GM18526 (cell line): ENCODE results near the gene MPZL2.

Source experiments
- POLR2A ChIP-seq: IDR thresholded peaks from 3 replicates; pipeline ENCODE4 v1.6.1; 2011; ENCODE audit not compliant: insufficient read length; ENCODE audit errors: extremely low read depth

Gene MPZL2

DNA sequence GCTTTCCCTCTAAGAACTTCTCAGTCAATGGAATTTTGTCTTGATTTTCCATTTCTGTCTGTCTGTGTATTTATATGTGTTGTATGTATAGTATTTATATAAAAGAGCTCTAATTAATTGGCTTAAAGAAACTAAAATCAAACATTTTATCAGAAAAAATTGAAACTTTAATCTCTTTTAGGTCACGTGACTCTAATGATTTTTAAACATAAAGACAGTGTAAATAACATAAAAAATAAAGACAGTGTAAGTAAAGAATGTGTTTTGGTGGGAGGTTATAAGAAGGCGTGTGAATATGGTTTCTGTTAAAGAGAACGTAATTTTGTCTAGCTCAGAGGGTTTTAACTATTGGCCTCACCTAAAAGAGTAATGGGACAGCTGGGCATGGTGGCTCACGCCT is 41.7 kb downstream of the MPZL2 start:
- no peak for TF ChIP-seq POLR2A

DNA sequence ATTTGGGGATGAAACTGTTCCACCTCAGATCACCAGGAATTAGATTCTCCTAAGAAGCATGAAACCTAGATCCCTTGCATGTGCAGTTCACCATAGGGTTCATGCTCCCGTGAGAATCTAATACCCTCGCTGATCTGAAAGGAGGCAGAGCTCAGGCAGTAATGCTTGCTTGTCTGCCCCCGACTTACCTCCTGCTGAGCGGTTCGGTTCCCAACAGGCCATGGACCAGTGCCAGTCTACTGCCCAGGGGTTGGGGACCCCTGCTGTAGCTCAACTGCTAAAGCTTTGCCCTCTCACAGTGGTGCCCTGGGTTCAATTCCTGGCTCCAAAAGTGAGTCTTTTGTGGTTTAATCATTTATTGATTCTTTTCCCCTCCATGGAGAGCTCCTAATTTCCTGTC is 42.7 kb downstream of the MPZL2 start:
- no peak for TF ChIP-seq POLR2A

DNA sequence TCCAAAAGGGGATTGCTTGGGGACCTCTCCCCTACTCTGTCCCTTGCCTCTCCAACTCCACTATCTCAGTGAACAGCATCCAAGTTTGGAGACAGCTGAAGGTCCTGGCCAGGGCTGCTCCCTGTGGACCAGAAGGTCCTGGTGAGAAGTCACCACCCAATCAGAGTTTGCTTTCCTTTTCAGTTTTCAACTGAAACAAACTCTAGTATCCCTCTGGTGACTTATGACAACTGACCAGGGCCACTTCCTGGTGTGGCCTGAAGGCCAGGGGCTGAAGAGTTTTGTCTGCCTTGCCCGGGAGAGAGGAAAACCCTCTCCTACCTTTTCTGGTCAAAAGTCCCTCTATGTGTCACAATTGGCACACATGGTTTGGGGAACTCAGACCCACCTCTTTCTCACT is 44.4 kb downstream of the MPZL2 start:
- TF ChIP-seq POLR2A: no peak

DNA sequence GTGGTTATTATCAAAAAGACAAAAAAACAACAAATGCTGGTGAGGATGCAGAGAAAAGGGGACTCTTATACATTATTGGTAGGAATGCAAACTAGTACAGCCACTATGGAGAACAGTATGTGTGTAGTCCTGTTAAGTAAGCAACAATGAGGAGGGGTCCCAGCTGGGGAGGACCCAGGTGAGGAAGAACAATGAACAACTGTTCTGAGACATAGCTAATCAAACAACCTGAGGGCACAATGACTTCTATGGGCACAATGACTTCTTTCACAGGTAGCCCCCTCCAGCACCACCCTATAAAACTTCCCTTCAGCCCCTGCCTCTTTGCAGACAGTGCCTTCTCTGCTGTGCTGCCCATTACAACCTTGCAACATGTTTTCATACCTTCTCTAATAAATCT is 44.9 kb downstream of the MPZL2 start:
- no peak for TF ChIP-seq POLR2A

DNA sequence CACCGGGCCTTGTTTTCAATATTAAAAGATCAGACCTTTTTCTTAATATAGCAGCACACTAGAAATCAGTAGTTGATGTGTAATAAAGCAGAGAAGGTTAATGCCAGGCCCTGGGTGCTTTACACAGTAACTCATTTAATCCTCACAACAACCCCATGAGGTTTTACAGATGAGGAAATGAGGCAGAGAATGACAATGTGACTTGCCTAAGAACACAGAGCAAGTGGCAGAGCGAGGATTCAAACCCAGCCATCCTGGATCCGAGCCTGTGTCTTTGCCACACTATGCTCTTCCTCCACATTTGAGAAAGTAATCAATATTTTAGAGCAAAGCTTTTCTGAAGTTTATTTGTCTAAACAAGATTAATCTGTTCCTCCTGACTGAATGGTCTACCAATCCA is 46.5 kb downstream of the MPZL2 start:
- TF ChIP-seq POLR2A: no peak

DNA sequence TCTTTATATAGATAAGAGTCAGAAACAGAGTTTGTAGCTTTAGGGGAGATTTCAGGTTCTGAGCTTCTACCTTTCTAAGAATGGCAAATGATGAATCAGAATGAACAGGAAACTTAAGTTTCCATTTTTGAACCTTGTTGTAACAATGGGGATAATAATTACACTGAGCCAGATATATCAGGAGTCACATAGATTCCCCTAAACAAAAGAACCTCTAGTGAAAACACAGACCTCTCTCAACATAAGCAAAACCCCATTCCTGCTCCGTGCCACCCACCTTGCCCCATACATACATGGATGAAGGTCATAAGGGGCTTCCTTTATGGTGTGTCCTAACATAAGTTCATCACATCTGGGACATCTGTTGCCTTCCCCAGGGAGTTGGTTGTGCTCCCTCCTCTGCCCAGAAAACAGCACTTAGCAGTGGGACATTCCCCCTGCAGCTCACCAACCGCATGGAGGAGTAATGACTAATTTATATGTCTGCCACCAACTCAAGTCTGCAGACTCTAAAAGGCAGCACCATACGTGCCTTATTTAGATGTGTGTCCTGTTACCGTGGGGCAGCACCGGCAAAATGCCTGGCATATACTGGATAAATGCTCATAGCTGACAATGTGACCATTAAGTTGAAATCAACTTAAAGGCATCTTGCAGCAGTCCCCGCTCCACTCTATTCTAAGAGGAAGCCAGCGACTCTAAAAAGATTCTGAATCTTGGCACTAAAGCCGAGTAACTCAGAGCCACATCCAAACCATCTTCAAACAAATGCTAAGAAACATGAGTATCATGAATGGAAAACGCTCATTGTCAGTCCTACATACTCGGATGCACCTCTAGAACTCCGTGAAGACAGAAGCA is 47.2 kb downstream of the MPZL2 start:
- TF ChIP-seq POLR2A: no peak

DNA sequence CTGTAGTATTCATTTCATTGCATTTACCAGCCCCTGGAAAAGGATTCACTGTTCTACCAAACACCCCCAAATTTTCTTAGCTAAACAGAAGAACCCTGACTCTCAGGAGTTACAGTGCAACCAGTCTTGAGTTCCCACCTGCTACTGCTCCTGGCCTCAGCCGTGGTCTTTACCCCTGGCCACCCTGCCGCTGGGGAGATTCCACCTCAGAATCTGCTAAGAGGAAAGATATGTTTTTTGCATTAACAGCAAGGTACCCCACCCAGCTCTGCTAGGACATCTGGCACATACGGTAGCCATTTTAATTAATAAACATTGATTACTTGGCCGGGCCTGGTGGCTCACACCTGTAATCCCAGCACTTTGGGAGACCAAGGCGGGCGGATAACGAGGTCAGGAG is 48.3 kb downstream of the MPZL2 start:
- TF ChIP-seq POLR2A: no peak

DNA sequence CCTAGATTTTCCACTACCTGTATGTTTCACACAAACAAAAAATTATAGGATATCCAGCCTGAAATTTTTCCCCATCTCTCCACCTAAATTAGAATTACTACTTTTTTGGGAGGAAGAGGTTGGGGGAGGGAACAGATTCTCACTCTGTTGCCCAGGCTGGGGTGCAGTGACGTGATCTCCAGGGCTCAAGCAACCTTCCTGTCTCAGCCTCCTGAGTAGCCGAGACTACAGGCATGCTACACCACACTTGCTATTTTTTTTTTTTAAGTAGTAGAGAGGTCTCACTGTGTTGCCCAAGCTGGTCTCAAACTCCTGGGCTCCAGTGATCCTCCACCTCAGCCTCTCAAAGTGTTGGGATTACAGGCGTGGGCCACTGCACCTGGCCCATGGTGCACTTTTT is 48.8 kb downstream of the MPZL2 start:
- no peak for TF ChIP-seq POLR2A

DNA sequence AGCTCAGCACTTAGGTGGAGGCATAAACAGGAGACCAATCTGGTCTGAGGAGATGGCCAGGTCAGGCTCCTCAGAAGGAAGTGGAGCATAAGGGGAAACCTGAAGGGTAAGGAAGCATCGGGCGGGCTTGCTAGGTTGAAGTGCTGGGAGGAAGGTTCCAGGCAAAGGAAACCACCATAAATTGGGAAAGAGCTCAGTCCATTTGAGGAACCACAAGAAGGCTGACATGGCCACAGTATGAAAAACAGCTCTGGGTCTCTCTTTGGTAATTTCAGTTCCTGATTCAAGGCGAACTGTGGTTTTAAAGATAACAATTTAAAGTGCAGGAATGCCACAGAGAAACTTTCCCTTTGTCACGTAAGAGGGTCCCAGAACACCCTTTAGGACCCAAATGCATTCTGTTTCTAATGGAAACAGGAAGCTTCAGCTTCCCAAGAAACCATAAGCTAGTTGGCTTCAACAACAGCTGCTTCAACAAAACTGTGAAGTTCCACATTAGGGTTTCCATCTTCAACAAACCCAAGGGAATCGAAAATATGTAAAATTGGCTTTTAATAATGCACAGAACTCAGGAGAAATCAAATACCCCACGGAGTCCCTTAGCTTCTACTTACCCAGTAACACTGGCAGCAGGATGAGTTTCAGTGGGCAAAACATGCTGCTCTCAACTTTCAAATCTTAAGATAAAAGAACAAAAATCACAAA is 49.7 kb downstream of the MPZL2 start:
- TF ChIP-seq POLR2A: no peak

DNA sequence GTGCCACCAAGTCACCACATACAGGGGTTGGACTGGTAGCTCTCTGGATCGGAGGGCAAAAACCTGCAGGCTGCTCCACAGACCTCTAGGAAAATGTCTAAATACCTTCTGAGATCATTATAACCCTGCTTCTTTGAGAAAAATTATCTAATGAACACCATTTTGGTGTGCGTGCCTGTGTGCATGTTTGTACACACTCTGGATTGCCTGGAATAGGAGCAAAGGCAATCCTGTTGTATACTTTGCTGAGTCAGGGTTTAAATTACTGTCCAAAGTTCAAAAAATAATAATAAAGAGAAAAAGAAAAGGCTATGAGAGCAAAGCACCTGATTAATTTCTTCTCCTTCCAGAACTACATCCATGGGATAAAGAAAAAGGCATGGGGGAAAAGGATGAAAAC is 50.3 kb downstream of the MPZL2 start:
- TF ChIP-seq POLR2A: no peak

DNA sequence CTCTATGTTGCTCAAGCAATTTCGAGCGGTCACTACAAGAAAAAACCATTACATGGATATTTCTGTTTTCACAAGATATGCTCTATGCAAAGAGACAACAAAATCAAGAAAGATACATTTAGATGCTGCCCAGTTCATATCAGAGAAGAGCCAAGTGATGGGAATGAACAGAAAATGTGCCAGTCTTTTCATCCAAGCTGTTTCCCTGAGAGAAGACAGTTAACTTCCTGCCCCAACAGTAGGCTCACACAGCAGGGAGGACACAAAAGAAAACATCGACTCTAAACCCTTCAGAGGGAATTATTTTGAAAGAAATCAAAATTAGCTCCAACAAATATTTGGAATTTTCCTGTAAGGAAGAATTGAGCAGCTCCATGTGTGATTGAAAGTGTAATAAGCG is 50.9 kb downstream of the MPZL2 start:
- TF ChIP-seq POLR2A: no peak

DNA sequence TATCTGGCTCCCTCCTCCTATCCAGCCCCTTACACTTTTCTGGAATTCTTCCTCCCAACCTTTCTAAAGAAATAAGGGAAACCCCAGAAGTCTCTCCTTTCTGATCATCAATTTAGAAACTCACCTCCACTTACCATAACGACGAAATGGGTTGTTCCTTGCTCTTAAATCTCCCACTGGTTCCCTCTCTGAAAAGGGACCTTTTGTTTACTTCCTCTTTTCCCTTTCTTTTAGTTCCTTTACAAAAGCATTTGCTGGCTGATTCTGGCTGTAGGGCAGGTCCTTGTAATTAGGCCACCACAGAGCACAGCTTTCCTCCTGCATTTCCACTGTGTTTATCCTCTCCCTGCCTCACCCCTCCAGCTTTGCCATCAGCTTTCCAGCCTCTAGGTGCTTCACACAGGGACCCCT is 51.3 kb downstream of the MPZL2 start:
- TF ChIP-seq POLR2A: no peak

DNA sequence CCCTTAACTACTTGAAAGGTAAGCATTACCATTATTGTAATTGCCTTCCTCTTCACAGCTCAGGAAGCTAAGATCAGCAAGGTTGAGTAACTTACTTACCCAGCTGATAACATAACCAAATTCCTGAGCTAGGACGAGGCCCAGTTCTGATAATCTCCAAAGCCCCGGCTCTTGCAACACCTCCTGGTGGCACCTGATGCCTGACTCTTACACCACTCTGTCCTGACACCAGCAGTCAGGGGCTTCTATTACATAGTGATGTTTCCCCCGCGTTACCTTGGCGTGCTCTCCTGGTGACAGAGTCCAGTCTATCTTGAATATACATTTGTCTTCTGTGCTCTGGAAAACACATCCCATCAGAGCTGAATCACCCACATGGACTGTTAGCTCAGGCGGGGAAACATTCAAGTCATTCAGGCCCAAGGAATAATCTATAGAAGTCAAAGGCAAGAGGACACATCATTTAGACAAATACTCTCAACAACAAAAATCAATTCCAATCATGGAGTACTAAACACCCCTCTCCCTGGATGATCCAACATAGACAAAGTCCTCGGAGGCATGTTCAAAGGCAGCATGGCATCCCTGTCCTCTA is 51.9 kb downstream of the MPZL2 start:
- no peak for TF ChIP-seq POLR2A

DNA sequence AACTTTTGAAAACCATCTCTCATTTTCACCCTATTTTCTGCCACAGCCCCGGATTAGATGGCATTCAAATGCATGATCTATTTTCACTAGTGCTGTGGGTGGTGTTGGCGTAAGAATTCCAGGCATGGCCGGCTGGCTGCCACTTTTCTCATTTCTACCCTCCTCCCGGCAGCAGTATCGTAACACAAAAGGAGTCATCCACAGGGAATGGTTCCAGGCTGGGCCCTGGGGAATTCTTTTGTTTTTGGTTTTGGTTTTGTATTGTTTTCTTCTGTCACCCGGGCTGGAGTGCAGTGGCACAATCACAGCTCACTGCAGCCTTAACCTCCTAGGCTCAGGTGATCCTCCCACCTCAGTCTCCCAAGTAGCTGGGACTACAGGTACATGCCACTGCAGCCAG is 53.1 kb downstream of the MPZL2 start:
- TF ChIP-seq POLR2A: no peak

DNA sequence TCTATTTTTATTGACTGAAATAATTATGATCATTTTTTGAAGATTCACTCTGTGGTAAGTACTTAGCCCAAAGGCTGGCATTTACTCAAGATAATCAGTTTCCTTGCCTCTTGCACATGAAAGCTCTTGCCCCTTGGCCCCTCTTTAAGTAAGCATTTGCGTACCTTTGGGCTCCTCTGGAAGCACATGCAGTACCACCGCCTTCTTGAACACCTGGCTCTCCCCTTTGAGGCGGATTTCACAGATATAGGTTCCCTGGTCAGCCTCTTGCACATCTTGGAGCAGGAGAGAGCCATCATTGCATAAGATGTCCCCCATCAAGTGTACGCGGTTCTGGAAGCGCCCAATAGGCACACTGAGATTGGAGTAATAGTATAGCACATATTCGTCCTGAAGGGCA is 53.8 kb downstream of the MPZL2 start:
- TF ChIP-seq POLR2A: no peak

DNA sequence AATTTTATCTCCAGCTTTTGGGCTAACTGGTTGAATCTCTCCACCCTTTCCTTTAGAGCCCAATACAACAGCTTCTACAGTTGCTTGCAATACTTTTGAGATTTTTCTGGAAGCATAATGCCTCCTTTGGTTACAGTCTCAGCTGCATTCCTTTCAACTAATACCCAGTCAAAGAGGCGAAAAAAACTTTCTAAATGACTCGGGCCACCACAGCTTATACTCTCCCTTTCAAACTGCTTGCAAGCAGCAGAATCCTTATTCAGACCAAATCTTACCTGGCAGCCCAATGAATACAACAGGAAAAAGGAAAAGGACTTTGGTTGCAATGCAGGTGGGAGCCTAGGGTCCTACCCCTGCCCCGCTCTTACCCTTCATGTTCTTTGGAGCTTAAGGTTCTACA is 55.1 kb downstream of the MPZL2 start:
- no peak for TF ChIP-seq POLR2A
